Endothelial cell (in vitro differentiated cells): ENCODE measurements around the gene ZMPSTE24. TPM values are rescaled to one million over a fixed set of nuclear protein-coding genes. Genes with fewer than 3 reads are reported as not detected.

Source experiments
- DNase-seq: peaks from one replicate; pipeline ENCODE4 v3.0.0; 2021; ENCODE audit warnings: low spot score
- H3K27ac Mint-ChIP-seq: one replicate; pipeline ENCODE4 v1.8.0; 2021; ENCODE audit warnings: mixed read lengths, inconsistent platforms; ENCODE audit not compliant: unreplicated experiment
- H3K27me3 Mint-ChIP-seq: one replicate; pipeline ENCODE4 v1.8.0; 2021; ENCODE audit warnings: mild to moderate bottlenecking, moderate library complexity, mixed read lengths, inconsistent platforms; ENCODE audit not compliant: unreplicated experiment
- H3K36me3 Mint-ChIP-seq: one replicate; pipeline ENCODE4 v1.8.0; 2021; ENCODE audit warnings: mild to moderate bottlenecking, low read depth, mixed read lengths, inconsistent platforms; ENCODE audit not compliant: unreplicated experiment
- H3K4me1 Mint-ChIP-seq: one replicate; pipeline ENCODE4 v1.8.0; 2021; ENCODE audit warnings: mild to moderate bottlenecking, mixed read lengths, inconsistent platforms; ENCODE audit not compliant: unreplicated experiment
- H3K4me3 Mint-ChIP-seq: one replicate; pipeline ENCODE4 v1.8.0; 2021; ENCODE audit warnings: mild to moderate bottlenecking, mixed read lengths, inconsistent platforms; ENCODE audit not compliant: unreplicated experiment
- H3K9me3 Mint-ChIP-seq: one replicate; pipeline ENCODE4 v1.8.0; 2021; ENCODE audit warnings: mixed read lengths, inconsistent platforms; ENCODE audit not compliant: unreplicated experiment
- total RNA-seq: library from RNA; stranded (reverse); fragmentation: NEBNext Ultra II Directional; extraction: Animal tissue kit (Norgen Biotek cat#: 25700); gene quantifications from one replicate; pipeline ENCODE4 v1.2.1, GENCODE V29; 2021; ENCODE audit not compliant: unreplicated experiment
- TF ChIP-seq, protein P1 (sequence below): fragments of 200-600 bp; sonication (generic); IDR thresholded peaks from one replicate; pipeline ENCODE4 v1.5.0; 2021; ENCODE audit warnings: antibody characterized with exemption; ENCODE audit not compliant: unreplicated experiment

Gene ZMPSTE24
- total RNA-seq, 1 donor from 2014 or later = 32.9 TPM

DNA sequence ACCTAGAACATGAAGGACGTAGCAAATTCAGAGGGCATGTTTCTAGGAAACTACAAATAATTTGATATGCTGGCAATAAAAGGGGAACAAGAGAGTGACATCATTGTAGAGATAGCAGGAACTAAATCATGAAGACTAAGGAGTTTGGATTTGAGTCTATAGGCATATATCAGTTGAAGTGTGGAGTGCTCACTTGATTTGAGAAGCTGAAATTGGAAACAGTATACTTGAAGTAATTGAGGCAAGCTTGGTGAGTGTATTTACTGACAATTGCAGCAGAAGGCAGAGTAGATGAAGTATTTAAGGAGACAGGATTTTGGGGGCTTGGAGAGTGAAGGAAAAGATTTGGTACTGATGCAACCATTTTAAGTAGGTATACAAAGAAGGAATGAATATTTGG lies 16.7 kb upstream of the ZMPSTE24 start:
- DNase-seq = no peak
- Mint-ChIP-seq H3K4me3 (no peak overlapping the region), H3K36me3 (peaks cover 14% of the 10 kb centered on the region), H3K4me1 (no peaks in the 10 kb centered on the region), H3K27me3 (peaks cover 3% of the 10 kb centered on the region), H3K27ac (no peak overlapping the region), H3K9me3 (no peaks in the 10 kb centered on the region)
- TF ChIP-seq, protein P1, sequence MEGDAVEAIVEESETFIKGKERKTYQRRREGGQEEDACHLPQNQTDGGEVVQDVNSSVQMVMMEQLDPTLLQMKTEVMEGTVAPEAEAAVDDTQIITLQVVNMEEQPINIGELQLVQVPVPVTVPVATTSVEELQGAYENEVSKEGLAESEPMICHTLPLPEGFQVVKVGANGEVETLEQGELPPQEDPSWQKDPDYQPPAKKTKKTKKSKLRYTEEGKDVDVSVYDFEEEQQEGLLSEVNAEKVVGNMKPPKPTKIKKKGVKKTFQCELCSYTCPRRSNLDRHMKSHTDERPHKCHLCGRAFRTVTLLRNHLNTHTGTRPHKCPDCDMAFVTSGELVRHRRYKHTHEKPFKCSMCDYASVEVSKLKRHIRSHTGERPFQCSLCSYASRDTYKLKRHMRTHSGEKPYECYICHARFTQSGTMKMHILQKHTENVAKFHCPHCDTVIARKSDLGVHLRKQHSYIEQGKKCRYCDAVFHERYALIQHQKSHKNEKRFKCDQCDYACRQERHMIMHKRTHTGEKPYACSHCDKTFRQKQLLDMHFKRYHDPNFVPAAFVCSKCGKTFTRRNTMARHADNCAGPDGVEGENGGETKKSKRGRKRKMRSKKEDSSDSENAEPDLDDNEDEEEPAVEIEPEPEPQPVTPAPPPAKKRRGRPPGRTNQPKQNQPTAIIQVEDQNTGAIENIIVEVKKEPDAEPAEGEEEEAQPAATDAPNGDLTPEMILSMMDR = no peak

- H3K27ac Mint-ChIP-seq = no peak overlapping the region
- peaks cover 6% of the 10 kb centered on the region for H3K36me3 Mint-ChIP-seq
- peaks cover 3% of the 10 kb centered on the region for H3K27me3 Mint-ChIP-seq
- no peaks in the 10 kb centered on the region for H3K9me3 Mint-ChIP-seq
- TF ChIP-seq, protein P1 = no peak
- no peak overlapping the region for H3K4me3 Mint-ChIP-seq
- H3K4me1 Mint-ChIP-seq = no peaks in the 10 kb centered on the region
- no peak for DNase-seq
Observed at GRCh38 chr1:40243351-40243750, 14.7 kb upstream of the ZMPSTE24 start.

DNA sequence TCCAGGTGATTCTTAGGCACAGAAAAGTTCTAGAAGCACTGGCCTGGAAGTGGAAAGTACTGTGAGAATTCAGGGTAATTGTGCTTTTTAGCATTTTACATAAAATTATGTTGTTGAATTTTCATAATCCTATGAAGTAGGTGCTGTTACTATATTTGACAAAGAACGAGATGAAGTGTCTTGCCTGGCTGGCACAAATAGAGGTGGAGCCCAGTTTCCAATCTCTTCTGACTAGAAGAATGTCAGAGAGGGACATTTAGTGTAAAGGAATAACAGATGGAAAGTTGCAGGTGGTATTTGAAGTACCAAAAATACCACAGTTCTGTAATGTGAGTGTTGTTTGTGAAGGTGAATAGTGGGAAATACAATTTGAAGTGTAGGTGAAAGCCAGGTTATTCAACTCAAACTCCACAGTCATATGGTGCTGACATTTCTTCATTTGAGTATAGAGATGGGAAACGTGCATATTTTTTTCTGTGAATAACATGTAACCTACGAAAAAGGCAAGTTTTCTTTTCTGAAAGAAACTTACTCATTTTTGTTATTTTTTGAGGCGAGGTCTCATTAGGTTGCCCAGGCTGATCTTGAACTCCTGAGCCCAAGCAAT lies 13.8 kb upstream of the ZMPSTE24 start:
- Mint-ChIP-seq H3K9me3 (no peaks in the 10 kb centered on the region), H3K27me3 (peaks cover 3% of the 10 kb centered on the region), H3K4me1 (no peaks in the 10 kb centered on the region), H3K4me3 (no peak overlapping the region), H3K27ac (peak overlapping the region; percentile 27), H3K36me3 (peaks cover 5% of the 10 kb centered on the region)
- TF ChIP-seq, protein P1 = no peak
- no peak for DNase-seq

GRCh38 chr1:40245686-40246085 lies 12.3 kb upstream of the ZMPSTE24 start:
- no peaks in the 10 kb centered on the region for H3K9me3 Mint-ChIP-seq
- H3K27me3 Mint-ChIP-seq = peaks cover 3% of the 10 kb centered on the region
- DNase-seq = no peak
- H3K4me3 Mint-ChIP-seq = no peak overlapping the region
- peak overlapping the region; percentile 22 for H3K27ac Mint-ChIP-seq
- TF ChIP-seq, protein P1 = no peak
- H3K4me1 Mint-ChIP-seq = no peaks in the 10 kb centered on the region
- H3K36me3 Mint-ChIP-seq = no peaks in the 10 kb centered on the region

- no peak within 1 kb of the TSS for H3K4me3 Mint-ChIP-seq
Observed at GRCh38 chr1:40247655-40248054, 10.4 kb upstream of the ZMPSTE24 start, which contains the start of gene TMCO2. Gene TMCO2, plus strand, starts transcription at chr1:40247937. Its CDS starts 57 bp downstream, at chr1:40247994.

More at GRCh38 chr1:40247655-40248054, 10.4 kb upstream of the ZMPSTE24 start, which contains the start of gene TMCO2:
- no peak for DNase-seq
- TF ChIP-seq, protein P1 = no peak
- Mint-ChIP-seq H3K36me3 (no peaks in the 10 kb centered on the region), H3K27me3 (peaks cover 3% of the 10 kb centered on the region), H3K9me3 (no peaks in the 10 kb centered on the region), H3K27ac (no peak within 1 kb of the TSS), H3K4me1 (no peaks in the 10 kb centered on the region)
